CD14-positive monocyte (primary cell): Measurements from ENCODE around the gene CENPB. TPM values are rescaled to one million over a fixed set of nuclear protein-coding genes. Genes with fewer than 3 reads are reported as not detected.

Experiments used
- DNase-seq, 3 donors: peaks; one replicate each; pipeline ENCODE4 v3.0.0-alpha.2; 2011 to 2022
- H2AFZ ChIP-seq: 2 replicates; pipeline ENCODE4 v1.6.0; 2012; ENCODE audit warnings: mild to moderate bottlenecking, low read depth, low read length, inconsistent platforms; ENCODE audit not compliant: insufficient read depth, poor library complexity, severe bottlenecking
- H3K27ac ChIP-seq, 2 donors: 1 replicate in 1 of 2; 2 replicates in 1 of 2; pipeline ENCODE4 v1.5.1; 2012 to 2013; ENCODE audit warnings: low read length in 2 of 2, control low read depth in 1 of 2, inconsistent platforms in 1 of 2, low read depth in 1 of 2, mild to moderate bottlenecking in 1 of 2
- H3K27me3 ChIP-seq, 2 donors: one replicate each; pipeline versions ENCODE4 v1.6.0 to v1.6.1; 2011 to 2013; ENCODE audit warnings: low read length in 2 of 2; ENCODE audit not compliant: control insufficient read depth in 2 of 2, insufficient read depth in 2 of 2
- H3K36me3 ChIP-seq, 2 donors: replicated peaks in 1 of 2; 1 replicate in 1 of 2; 2 replicates in 1 of 2; pipeline versions ENCODE4 v1.5.1 to v1.6.1; 2012 to 2013; ENCODE audit warnings: low read length in 2 of 2, control low read depth in 1 of 2, inconsistent platforms in 1 of 2, mild to moderate bottlenecking in 1 of 2; ENCODE audit not compliant: insufficient read depth in 2 of 2, control insufficient read depth in 1 of 2
- H3K4me1 ChIP-seq, 2 donors: 1 replicate in 1 of 2; 2 replicates in 1 of 2; pipeline versions ENCODE4 v1.5.1 to v1.6.1; 2012 to 2013; ENCODE audit warnings: low read length in 2 of 2, control low read depth in 1 of 2, inconsistent platforms in 1 of 2, mild to moderate bottlenecking in 1 of 2, moderate library complexity in 1 of 2; ENCODE audit not compliant: insufficient read depth in 2 of 2, control insufficient read depth in 1 of 2
- H3K4me2 ChIP-seq: replicated peaks from 2 replicates; pipeline ENCODE3; 2012; ENCODE audit warnings: low read length, moderate library complexity, mild to moderate bottlenecking; ENCODE audit not compliant: poor library complexity, severe bottlenecking; ENCODE audit errors: extremely low read depth
- H3K4me3 ChIP-seq, 3 experiments: fragments of 200-600 bp in 1 of 3; sonication (generic) in 1 of 3; replicated peaks in 1 of 3; 1 replicate in 2 of 3; 2 replicates in 1 of 3; pipeline ENCODE4 v1.5.1; 2011 to 2013; ENCODE audit warnings: low read length in 3 of 3, mild to moderate bottlenecking in 3 of 3, control low read depth in 2 of 3, low read depth in 2 of 3, inconsistent platforms in 1 of 3, moderate library complexity in 1 of 3
- H3K79me2 ChIP-seq: 2 replicates; pipeline ENCODE4 v1.6.0; 2012; ENCODE audit warnings: mild to moderate bottlenecking, control low read depth, inconsistent platforms, low read length, moderate library complexity; ENCODE audit not compliant: insufficient read depth
- H3K9ac ChIP-seq: 2 replicates; pipeline ENCODE4 v1.6.0; 2017; ENCODE audit warnings: low read length, mild to moderate bottlenecking; ENCODE audit not compliant: insufficient read depth, poor library complexity, severe bottlenecking
- H3K9me3 ChIP-seq, 2 donors: replicated peaks in 1 of 2; 1 replicate in 1 of 2; 2 replicates in 1 of 2; pipeline versions ENCODE4 v1.5.1 to v1.6.1; 2012 to 2013; ENCODE audit warnings: low read length in 2 of 2, control low read depth in 1 of 2; ENCODE audit not compliant: control insufficient read depth in 1 of 2, insufficient read depth in 1 of 2
- H4K20me1 ChIP-seq: 2 replicates; pipeline ENCODE4 v1.6.0; 2012; ENCODE audit warnings: mild to moderate bottlenecking, low read length, control low read depth, moderate library complexity; ENCODE audit not compliant: insufficient read depth
- H3K27ac Mint-ChIP-seq, 7 donors: one replicate each; pipeline ENCODE4 v1.8.0; 2020; ENCODE audit warnings: mild to moderate bottlenecking in 7 of 7, mixed read lengths in 7 of 7, moderate library complexity in 6 of 7, inconsistent platforms in 2 of 7
- H3K27me3 Mint-ChIP-seq, 3 donors: one replicate each; pipeline ENCODE4 v1.8.0; 2021 to 2022; ENCODE audit warnings: low read depth in 3 of 3, mild to moderate bottlenecking in 3 of 3, mixed read lengths in 3 of 3, moderate library complexity in 3 of 3, inconsistent platforms in 1 of 3
- H3K36me3 Mint-ChIP-seq, 2 donors: one replicate each; pipeline ENCODE4 v1.8.0; 2020; ENCODE audit warnings: mixed read lengths in 2 of 2, inconsistent platforms in 1 of 2, mild to moderate bottlenecking in 1 of 2
- H3K4me1 Mint-ChIP-seq: one replicate; pipeline ENCODE4 v1.8.0; 2020; ENCODE audit warnings: mild to moderate bottlenecking, mixed read lengths
- H3K4me3 Mint-ChIP-seq, 2 donors: one replicate each; pipeline ENCODE4 v1.8.0; 2020; ENCODE audit warnings: mild to moderate bottlenecking in 2 of 2, mixed read lengths in 2 of 2, moderate library complexity in 1 of 2
- H3K9me3 Mint-ChIP-seq, 7 donors: one replicate each; pipeline ENCODE4 v1.8.0; 2020 to 2022; ENCODE audit warnings: mixed read lengths in 7 of 7, mild to moderate bottlenecking in 6 of 7, moderate library complexity in 6 of 7, inconsistent platforms in 2 of 7
- CTCF ChIP-seq: fragments of 200-600 bp; IDR thresholded peaks from one replicate; pipeline ENCODE4 v1.8.0; 2022; ENCODE audit warnings: antibody characterized with exemption, mild to moderate bottlenecking
- WGBS: methylation state at CpG from one replicate; pipeline ENCODE4 v1.1.5; 2013; ENCODE audit warnings: missing lambda C conversion rate; ENCODE audit not compliant: insufficient coverage; 5-methylcytosine and 5-hydroxymethylcytosine counted together
- intact Hi-C, 2 donors: fragments of 100-400 bp; cut with micrococcal nuclease; formaldehyde crosslinking; loops; one replicate each; pipeline versions ENCODE4 v1.15.0 to v1.15.1; 2023
- polyA plus RNA-seq, 3 donors: library from polyadenylated mRNA; depleted of rRNA in 1 of 3; unstranded in 2 of 3; stranded (reverse) in 1 of 3; fragments of 300-500 nt in 2 of 3; fragments of >200 nt in 1 of 3; fragmentation: Illumina TruSeq in 2 of 3; gene quantifications; 1 replicate in 2 of 3; 2 replicates in 1 of 3; pipeline ENCODE4 v1.2.3, GENCODE V29; 2012 to 2021

CENPB gene
- polyA plus RNA-seq, 3 donors: 1.1 to 18.9 (median 1.4) TPM

GRCh38 chr20:3801299-3801698 is 14.8 kb upstream of the CENPB start:
- peaks cover 5% of the 10 kb centered on the region for H4K20me1 ChIP-seq
- intact Hi-C loops: no loop called here
- peaks cover 45% of the 10 kb centered on the region for H3K79me2 ChIP-seq
- no peak for TF ChIP-seq CTCF
- H3K27me3 ChIP-seq: no peaks in the 10 kb centered on the region
- Mint-ChIP-seq H3K27me3 (peaks cover 0 to 4% (median 0%) of the 10 kb centered on the region in 3 donors), H3K4me3 (no peak overlapping the region), H3K4me1 (peaks cover 69% of the 10 kb centered on the region), H3K9me3 (no peaks in the 10 kb centered on the region), H3K36me3 (peaks cover 39 to 55% of the 10 kb centered on the region in 2 donors), H3K27ac (peak overlapping the region in 1 of 7 donors; percentile 38)
- no peak for DNase-seq
- peaks cover 60 to 79% of the 10 kb centered on the region in 2 donors for H3K4me1 ChIP-seq
- no peak overlapping the region for H3K27ac ChIP-seq
- no peak overlapping the region for H2AFZ ChIP-seq
- no peak overlapping the region for H3K4me2 ChIP-seq
- H3K9me3 ChIP-seq: no peaks in the 10 kb centered on the region
- H3K36me3 ChIP-seq: peaks cover 10 to 62% of the 10 kb centered on the region in 2 donors
- WGBS: 100% methylated on average over 2 of the region's 4 CpGs
- no peak overlapping the region for H3K4me3 ChIP-seq
- H3K9ac ChIP-seq: no peak overlapping the region

- intact Hi-C loops: no loop called here
- Histone ChIP-seq H3K9me3 (no peaks in the 10 kb centered on the region), H2AFZ (no peak overlapping the region), H3K79me2 (peaks cover 45% of the 10 kb centered on the region), H3K27me3 (no peaks in the 10 kb centered on the region), H3K4me3 (no peak overlapping the region), H3K9ac (no peak overlapping the region), H3K27ac (no peak overlapping the region), H3K4me2 (no peak overlapping the region), H3K4me1 (peaks cover 57 to 76% of the 10 kb centered on the region in 2 donors), H3K36me3 (peaks cover 10 to 62% of the 10 kb centered on the region in 2 donors), H4K20me1 (peaks cover 5% of the 10 kb centered on the region)
- no peak for DNase-seq
- H3K4me1 Mint-ChIP-seq: peaks cover 65% of the 10 kb centered on the region
- H3K9me3 Mint-ChIP-seq: no peaks in the 10 kb centered on the region
- 99% methylated on average over 5 of the region's 8 CpGs for WGBS
- peaks cover 0 to 4% (median 0%) of the 10 kb centered on the region in 3 donors for H3K27me3 Mint-ChIP-seq
- H3K27ac Mint-ChIP-seq: no peak overlapping the region
- peaks cover 39 to 52% of the 10 kb centered on the region in 2 donors for H3K36me3 Mint-ChIP-seq
- H3K4me3 Mint-ChIP-seq: no peak overlapping the region
- no peak for TF ChIP-seq CTCF
These were observed 14.3 kb upstream of the CENPB start for GRCh38 chr20:3800878-3801260.
